ENCODE measurements around the gene MBNL2.

The MBNL2 gene

GRCh38 chr13:97275776-97276501, 53.8 kb downstream of the MBNL2 start:
- no peak for DNase-seq

GRCh38 chr13:97276862-97277269, 54.7 kb downstream of the MBNL2 start:
- no peak for DNase-seq

GRCh38 chr13:97278435-97279411, 56.6 kb downstream of the MBNL2 start:
- no peak for DNase-seq

DNA sequence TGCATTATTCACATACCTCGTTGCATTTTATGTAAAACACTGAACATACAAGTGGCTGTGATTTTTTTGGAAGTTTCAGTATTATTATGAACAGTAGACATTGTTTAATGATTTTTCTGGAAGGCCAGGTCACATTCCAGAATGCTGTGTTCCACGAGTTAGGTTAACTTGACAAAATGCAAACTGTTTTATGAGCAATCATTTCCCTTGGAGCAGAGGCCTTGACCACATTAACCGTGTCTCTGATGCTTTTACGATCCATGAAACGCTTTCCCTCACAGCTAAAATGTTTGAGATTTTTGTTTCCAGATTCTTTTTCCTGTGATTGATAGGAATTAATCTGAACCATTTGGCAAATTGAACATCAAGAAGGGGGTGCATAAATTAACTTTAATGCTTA, 57.8 kb downstream of the MBNL2 start:
- DNase-seq, result no peak

- no peak for DNase-seq
Measured at GRCh38 chr13:97280478-97280877, 58.3 kb downstream of the MBNL2 start.

DNA sequence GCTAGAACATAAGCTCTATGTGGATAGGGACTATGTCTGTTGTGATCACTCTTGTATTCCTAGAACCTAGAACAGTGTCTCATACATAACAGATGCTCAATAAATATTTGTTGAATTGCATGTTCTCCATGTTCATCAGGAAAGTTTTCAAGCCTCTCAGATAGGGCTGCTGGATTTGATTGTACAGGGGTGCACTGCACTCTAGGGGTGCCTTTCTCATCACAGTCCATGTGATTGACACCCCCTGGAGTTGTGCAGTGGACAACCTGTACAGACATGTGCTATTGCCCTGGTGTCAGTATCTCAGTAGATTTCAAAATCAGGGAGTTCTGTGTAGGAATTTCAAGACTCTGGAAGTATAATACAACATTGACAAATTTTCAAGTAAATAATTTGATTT, 58.9 kb downstream of the MBNL2 start:
- DNase-seq, result no peak

GRCh38 chr13:97282705-97283104, 60.6 kb downstream of the MBNL2 start:
- DNase-seq, result no peak

DNA sequence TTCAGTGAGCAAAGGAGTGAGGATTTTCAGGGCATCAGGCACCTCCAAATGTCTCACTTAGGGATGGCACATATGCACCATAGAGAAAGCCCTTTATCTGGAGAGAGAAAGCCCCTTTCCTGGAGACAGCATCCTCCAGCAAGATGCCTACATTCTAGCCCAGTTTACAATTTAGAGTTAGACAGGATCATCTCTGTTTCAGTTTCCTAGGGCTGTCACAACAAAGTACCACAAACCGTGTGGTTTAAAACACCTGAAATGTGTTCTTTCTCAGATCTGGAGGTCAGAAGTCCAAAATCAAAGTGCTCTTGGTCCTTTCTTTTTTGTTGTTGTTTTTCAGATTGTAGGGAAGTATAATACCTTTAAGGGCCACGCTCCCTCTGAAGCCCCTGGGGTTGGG, 61.8 kb downstream of the MBNL2 start:
- no peak for DNase-seq

DNA sequence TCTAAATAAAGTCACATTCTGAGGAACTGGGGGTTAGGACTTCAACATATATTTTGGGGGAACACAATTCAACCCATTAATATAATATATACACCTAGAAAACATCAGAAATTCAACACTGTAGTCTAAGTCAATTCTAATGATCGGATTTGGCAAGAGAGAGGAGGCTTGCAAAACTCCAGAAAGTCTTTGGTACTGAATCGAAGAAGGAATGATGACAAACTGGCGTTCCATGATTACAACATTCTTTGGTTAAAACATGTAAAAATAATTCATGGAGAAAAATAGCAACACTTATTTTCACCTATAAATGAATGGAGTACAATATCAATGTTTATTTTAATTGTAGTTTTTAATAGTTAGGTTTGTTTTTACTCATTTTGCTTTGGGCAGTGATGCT, 62.4 kb downstream of the MBNL2 start:
- DNase-seq, result no peak

DNA sequence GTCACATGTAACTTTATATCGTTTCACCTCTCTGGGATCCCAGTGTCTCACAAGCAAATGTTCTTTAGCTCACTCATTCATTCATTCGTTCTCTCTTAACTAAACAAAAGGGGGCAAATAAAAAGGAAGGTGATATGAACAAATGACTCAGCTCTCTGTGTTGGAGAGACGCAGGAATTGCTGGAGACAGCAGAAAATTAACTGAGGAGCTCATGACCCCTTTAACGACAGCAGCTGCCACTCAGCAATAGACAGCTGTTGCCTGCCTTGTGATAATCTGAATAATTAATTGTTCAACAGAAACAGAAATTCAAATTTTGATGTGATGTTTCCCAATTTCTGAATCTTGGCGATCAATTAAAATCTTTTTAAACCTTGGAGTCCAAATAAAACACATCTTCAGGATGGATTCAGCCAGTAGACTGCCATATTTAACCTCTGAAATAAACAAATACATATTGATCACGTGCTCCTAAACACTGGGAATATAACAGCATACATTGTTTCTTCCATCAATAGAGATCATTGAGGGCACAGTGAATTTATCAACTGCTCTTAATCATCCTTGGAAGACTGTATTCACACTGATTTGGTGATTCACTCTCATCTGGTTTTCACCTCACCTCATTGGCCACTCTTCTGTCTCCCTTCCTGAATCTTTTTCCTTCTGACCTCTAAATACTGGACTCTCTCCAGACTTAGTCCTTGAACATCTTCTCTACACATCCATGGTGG, 63.3 kb downstream of the MBNL2 start:
- no peak for DNase-seq

GRCh38 chr13:97286317-97287046, 64.3 kb downstream of the MBNL2 start:
- DNase-seq, result no peak

GRCh38 chr13:97287047-97287383, 64.9 kb downstream of the MBNL2 start:
- DNase-seq, result no peak

- DNase-seq, result no peak
Measured at GRCh38 chr13:97288486-97288900, 66.4 kb downstream of the MBNL2 start.

DNA sequence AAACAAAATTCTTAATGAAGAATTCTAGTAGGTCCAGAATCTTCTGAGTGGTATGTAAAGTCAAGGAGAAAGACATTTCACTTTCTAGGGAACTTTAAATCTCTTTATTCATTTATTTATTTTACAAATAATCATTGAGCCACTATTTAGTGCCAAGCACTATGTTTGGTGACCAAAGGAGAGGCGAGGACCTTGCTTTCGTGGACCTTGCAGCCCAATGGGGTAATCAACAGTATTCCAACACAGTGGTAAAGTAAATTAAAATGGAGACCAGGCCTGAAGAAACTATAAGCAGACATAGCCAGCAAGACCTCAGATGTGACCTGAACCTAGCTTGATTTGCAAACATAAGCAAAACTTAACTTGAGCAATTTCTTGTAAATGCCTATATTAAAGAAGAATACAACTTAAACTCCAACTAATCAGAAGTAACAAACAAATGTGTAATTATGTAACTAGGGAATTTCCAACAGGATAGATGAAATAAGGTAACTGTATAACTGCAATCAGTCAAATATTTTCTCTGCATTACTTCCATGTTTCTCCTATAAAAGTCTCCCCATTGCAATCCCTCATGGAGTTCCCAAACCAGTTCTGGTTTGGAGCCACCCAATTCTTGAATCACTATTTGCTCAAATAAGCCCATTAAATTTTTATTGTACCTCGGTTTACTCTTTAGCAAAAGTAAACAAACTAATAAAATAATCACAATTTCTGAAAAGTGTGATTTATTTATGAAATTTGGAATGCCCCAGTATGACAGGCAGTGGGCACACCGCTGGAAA, 67.6 kb downstream of the MBNL2 start:
- no peak for DNase-seq

GRCh38 chr13:97295283-97296182, 73.4 kb downstream of the MBNL2 start:
- DNase-seq, result no peak

DNA sequence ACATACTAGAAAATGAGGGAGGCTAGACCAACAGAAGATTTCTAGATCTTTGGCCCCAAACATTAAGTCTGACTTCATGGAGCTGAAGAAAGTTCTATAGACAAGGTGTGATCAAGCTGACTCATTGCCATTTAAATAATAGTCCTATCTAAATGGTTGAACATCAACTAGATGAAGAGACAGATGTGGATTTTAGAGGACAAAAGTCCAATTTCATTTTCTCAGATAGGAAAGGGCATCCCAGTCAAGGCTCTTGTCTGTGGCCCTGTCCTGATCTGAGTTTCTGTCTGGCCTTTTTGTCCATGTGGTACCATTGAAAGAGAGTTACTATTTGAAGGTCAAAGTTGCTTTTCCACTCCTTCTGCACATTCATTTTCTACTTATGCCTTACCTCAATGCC, 74.6 kb downstream of the MBNL2 start:
- DNase-seq, result no peak

- no peak for DNase-seq
Measured at GRCh38 chr13:97298816-97299215, 76.7 kb downstream of the MBNL2 start.

DNA sequence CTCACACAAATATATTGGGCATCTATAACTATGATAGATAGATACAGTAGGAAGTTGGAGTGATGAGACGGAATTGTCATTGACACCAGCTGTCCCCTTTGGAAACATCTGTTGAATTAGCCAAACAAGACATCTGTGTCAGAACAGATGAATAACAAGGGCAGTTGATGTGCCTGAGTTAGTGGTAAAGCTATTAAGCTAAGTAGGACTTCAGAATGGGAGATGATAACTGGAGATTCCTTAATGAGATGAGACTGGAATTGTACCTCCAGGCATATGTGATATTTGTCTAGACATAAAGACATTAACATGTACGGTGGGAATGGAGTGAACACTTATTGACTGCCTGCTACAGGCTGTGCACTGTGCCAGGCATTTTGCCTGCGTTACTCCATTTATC, 78.7 kb downstream of the MBNL2 start:
- DNase-seq, result no peak

- no peak for DNase-seq
Measured at GRCh38 chr13:97301382-97302095, 79.4 kb downstream of the MBNL2 start.

- DNase-seq, result no peak
Measured at GRCh38 chr13:97302611-97303010, 80.5 kb downstream of the MBNL2 start.
